Activated T-helper 1 cell treated with anti-CD3 and anti-CD28 coated beads, Interleukin-12 subunit alpha, Interleukin-12 subunit beta, Interleukin-2, Interleukin-4 antibody, amounts not matched to agents 30 ng/mL and 10 ng/mL and 1 ng/mL, durations not matched to agents 14 hours and 24 hours and 36 hours (primary cell): Measurements from ENCODE around the gene CUL1. TPM values are rescaled to one million over a fixed set of nuclear protein-coding genes. Genes with fewer than 3 reads are reported as not detected.

Source experiments
- DNase-seq: peaks from one replicate; pipeline ENCODE4 v3.0.0; 2021; ENCODE audit warnings: low spot score
- H3K27ac Mint-ChIP-seq: one replicate; pipeline ENCODE4 v1.8.0; 2021; ENCODE audit warnings: mild to moderate bottlenecking, mixed read lengths
- H3K27me3 Mint-ChIP-seq: one replicate; pipeline ENCODE4 v1.8.0; 2022; ENCODE audit warnings: mild to moderate bottlenecking, moderate library complexity, mixed read lengths; ENCODE audit not compliant: insufficient read depth
- H3K36me3 Mint-ChIP-seq: one replicate; pipeline ENCODE4 v1.8.0; 2021; ENCODE audit warnings: low read depth, mixed read lengths
- H3K4me1 Mint-ChIP-seq: one replicate; pipeline ENCODE4 v1.8.0; 2021; ENCODE audit warnings: low read depth, mixed read lengths
- H3K4me3 Mint-ChIP-seq: one replicate; pipeline ENCODE4 v1.8.0; 2021; ENCODE audit warnings: mild to moderate bottlenecking, moderate library complexity, mixed read lengths
- H3K9me3 Mint-ChIP-seq: one replicate; pipeline ENCODE4 v1.8.0; 2021; ENCODE audit warnings: mixed read lengths
- intact Hi-C: fragments of 100-400 bp; cut with micrococcal nuclease; formaldehyde crosslinking; loops from one replicate; pipeline ENCODE4 v1.15.1; 2024
- total RNA-seq: library from RNA; stranded (reverse); gene quantifications from 2 replicates; pipeline ENCODE4 v1.2.3, GENCODE V29; 2022

The CUL1 gene
- total RNA-seq, 1 donor from 2014 or later: 79.3 TPM

- no peaks in the 10 kb centered on the region for H3K27me3 Mint-ChIP-seq
- peaks cover 14% of the 10 kb centered on the region for H3K36me3 Mint-ChIP-seq
- H3K4me3 Mint-ChIP-seq: no peak overlapping the region
- no peak for DNase-seq
- peaks cover 63% of the 10 kb centered on the region for H3K4me1 Mint-ChIP-seq
- H3K9me3 Mint-ChIP-seq: peaks cover 2% of the 10 kb centered on the region
- intact Hi-C loops: no loop called here
- H3K27ac Mint-ChIP-seq: peak overlapping the region; percentile 69
These were observed 12.7 kb downstream of the CUL1 start for GRCh38 chr7:148711191-148712102.

DNA sequence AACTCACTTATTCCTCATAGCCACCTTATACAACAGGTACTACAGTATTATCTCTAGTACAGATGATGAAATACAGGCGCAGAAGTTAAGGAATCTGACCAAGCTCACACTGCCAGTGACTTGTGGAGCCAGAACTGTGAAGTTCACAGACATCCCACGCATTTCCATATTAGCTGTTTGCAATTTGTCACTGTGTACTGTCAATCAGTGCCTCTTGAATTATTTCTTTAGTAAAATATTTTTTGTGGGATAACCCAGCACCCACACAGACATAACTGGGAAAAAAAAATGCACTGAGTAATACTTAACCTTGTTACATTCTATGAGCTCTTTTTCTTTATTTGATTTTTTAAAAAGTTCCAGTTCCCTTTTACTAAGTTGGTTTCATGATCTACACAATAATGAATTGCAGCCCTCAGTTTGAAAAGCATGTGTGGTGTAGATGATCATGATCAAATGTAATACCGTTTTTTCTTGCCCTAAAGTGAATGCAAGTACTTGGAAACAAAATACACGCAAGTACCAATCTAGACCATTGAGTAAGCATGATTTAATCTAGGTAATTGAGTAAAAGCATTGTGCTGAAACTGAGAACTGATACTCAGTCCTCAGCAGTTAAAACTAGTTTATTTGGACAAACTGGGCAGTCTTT lies 14.1 kb downstream of the CUL1 start:
- peaks cover 21% of the 10 kb centered on the region for H3K36me3 Mint-ChIP-seq
- H3K9me3 Mint-ChIP-seq: peaks cover 6% of the 10 kb centered on the region
- no peak for DNase-seq
- no peaks in the 10 kb centered on the region for H3K27me3 Mint-ChIP-seq
- intact Hi-C loops: no loop called here
- H3K4me3 Mint-ChIP-seq: no peak overlapping the region
- H3K4me1 Mint-ChIP-seq: peaks cover 58% of the 10 kb centered on the region
- H3K27ac Mint-ChIP-seq: no peak overlapping the region

DNA sequence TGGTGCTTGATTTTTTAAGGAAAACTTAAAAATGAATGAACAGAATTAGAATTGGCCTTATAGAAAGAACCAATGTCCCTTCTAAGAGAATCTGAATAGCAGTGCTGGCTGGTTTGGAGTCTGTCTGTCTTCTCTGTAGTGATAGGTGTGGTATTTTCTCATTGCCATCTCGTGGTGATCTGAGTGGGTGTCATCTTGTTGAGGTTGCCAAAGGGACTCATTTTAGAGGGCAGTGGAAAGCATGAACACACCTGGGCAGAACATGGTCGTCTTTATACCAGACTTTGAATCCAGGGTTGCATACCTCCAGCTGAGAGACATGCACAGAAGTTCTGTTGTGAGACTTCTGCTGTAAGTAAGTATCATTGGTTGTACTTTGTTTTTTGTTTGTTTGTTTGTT lies 15.8 kb downstream of the CUL1 start:
- intact Hi-C loops: no loop called here

GRCh38 chr7:148715027-148715426 lies 16.3 kb downstream of the CUL1 start:
- H3K36me3 Mint-ChIP-seq: peaks cover 24% of the 10 kb centered on the region
- intact Hi-C loops: no loop called here

More for the DNA sequence above, 15.8 kb downstream of the CUL1 start:
- Mint-ChIP-seq H3K4me3 (no peak overlapping the region), H3K9me3 (peaks cover 6% of the 10 kb centered on the region), H3K27ac (no peak overlapping the region), H3K36me3 (peaks cover 24% of the 10 kb centered on the region), H3K4me1 (peaks cover 59% of the 10 kb centered on the region), H3K27me3 (no peaks in the 10 kb centered on the region)
- no peak for DNase-seq

GRCh38 chr7:148717266-148717793 lies 18.6 kb downstream of the CUL1 start:
- DNase-seq: no peak
- Mint-ChIP-seq H3K27me3 (no peaks in the 10 kb centered on the region), H3K27ac (no peak overlapping the region), H3K4me3 (no peak overlapping the region), H3K4me1 (peaks cover 71% of the 10 kb centered on the region), H3K9me3 (peaks cover 6% of the 10 kb centered on the region), H3K36me3 (peaks cover 21% of the 10 kb centered on the region)
- intact Hi-C loops: no loop called here

More at GRCh38 chr7:148715027-148715426, 16.3 kb downstream of the CUL1 start:
- peaks cover 6% of the 10 kb centered on the region for H3K9me3 Mint-ChIP-seq
- no peaks in the 10 kb centered on the region for H3K27me3 Mint-ChIP-seq
- peaks cover 64% of the 10 kb centered on the region for H3K4me1 Mint-ChIP-seq
- H3K4me3 Mint-ChIP-seq: no peak overlapping the region
- DNase-seq: no peak
- no peak overlapping the region for H3K27ac Mint-ChIP-seq

DNA sequence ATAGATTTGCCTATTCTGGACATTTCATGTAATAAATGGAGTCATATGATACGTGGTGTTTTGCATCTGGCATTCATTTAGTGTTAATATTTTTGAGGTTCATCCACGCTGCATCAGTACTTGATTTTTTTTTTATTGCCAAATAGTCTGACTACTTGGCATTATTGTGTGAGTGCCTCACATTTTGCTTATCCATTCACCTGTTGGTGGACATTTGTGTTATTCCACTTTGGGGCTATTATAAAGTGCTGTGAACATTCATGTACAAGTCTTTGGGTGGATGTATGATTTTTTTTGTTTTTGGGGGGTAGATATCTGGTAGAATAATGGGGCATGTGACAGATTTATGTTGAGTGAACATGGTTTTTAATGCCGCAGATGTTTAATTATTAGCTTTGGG lies 19.7 kb downstream of the CUL1 start:
- H3K36me3 Mint-ChIP-seq: peaks cover 17% of the 10 kb centered on the region
- H3K27me3 Mint-ChIP-seq: no peaks in the 10 kb centered on the region
- H3K27ac Mint-ChIP-seq: no peak overlapping the region
- H3K9me3 Mint-ChIP-seq: peaks cover 6% of the 10 kb centered on the region
- no peak overlapping the region for H3K4me3 Mint-ChIP-seq
- intact Hi-C loops: no loop called here
- peaks cover 74% of the 10 kb centered on the region for H3K4me1 Mint-ChIP-seq
- no peak for DNase-seq

DNA sequence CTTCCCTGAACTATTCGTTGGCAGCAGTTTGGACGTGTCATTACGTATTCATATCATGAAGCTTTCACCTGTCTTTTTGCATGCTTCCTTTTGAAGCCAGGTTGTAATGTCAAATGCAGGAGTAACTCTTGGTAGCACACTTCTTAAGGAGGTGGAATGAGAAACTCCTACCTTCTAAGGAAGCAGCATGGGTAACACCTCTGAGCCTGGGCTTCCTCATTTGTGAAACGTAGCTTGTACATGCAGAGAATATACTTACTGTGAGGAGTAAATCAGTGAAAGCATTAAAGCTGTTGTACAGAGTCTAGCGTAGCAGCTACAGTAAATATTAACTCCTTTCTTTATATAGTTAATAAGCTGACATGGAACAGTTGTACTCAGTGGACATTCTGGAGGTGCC lies 21.1 kb downstream of the CUL1 start:
- Mint-ChIP-seq H3K4me1 (peaks cover 79% of the 10 kb centered on the region), H3K36me3 (peaks cover 14% of the 10 kb centered on the region), H3K27me3 (no peaks in the 10 kb centered on the region), H3K4me3 (no peak overlapping the region), H3K27ac (no peak overlapping the region), H3K9me3 (peaks cover 6% of the 10 kb centered on the region)
- DNase-seq: no peak
- intact Hi-C loops: no loop called here

DNA sequence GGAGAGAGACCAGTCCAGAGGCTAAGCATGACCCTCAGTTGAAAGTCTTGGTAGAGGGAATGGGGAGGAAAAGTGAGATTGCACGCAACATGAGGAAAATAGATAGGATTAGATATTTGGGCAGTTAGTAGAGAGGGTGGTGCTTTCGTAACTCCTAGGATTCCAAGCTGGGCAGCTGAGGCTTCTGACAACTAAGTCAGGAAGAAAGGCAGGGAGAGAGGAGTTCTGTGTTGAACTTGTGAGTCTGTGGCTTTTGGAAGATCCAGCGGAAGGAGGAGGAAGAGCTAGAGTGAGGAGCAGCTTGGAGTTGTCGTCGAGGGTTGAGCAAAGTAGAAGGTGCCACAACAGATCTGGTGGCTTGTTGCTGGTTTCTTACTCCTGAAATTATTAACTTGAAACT lies 21.8 kb downstream of the CUL1 start:
- DNase-seq: no peak
- Mint-ChIP-seq H3K27ac (no peak overlapping the region), H3K4me1 (peaks cover 79% of the 10 kb centered on the region), H3K36me3 (peaks cover 12% of the 10 kb centered on the region), H3K27me3 (no peaks in the 10 kb centered on the region), H3K9me3 (peaks cover 6% of the 10 kb centered on the region), H3K4me3 (no peak overlapping the region)
- intact Hi-C loops: no loop called here

- no peaks in the 10 kb centered on the region for H3K27me3 Mint-ChIP-seq
- H3K4me1 Mint-ChIP-seq: peaks cover 83% of the 10 kb centered on the region
- intact Hi-C loops: no loop called here
- no peak overlapping the region for H3K4me3 Mint-ChIP-seq
- peaks cover 4% of the 10 kb centered on the region for H3K9me3 Mint-ChIP-seq
- DNase-seq: no peak
- H3K36me3 Mint-ChIP-seq: peaks cover 12% of the 10 kb centered on the region
- H3K27ac Mint-ChIP-seq: no peak overlapping the region
These were observed 22.7 kb downstream of the CUL1 start for GRCh38 chr7:148721390-148721789.

- no peaks in the 10 kb centered on the region for H3K9me3 Mint-ChIP-seq
These were observed 23.9 kb downstream of the CUL1 start for GRCh38 chr7:148722340-148723165.

DNA sequence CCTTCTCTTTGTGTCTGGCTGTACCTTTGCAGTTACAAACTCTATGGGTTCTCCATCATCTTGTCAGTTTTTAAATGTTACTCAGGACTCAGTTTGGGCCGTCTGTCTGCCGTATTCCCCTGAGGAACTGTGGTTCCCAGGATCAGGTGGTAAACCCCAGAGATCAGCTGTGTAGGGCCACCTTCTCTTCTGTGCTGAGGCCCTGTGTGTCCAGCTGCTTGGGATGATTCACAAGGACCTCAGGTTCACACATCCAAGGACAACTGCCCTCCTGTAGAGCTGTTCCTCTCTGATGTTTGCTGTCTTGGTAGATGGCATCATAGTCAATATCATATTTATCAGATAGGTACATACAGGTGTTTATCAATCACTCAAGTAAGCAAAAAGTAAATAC lies 24.5 kb downstream of the CUL1 start:
- Mint-ChIP-seq H3K36me3 (peaks cover 7% of the 10 kb centered on the region), H3K27me3 (no peaks in the 10 kb centered on the region), H3K9me3 (no peaks in the 10 kb centered on the region), H3K27ac (no peak overlapping the region), H3K4me3 (no peak overlapping the region), H3K4me1 (peaks cover 85% of the 10 kb centered on the region)
- intact Hi-C loops: no loop called here
- DNase-seq: no peak

More at GRCh38 chr7:148722340-148723165, 23.9 kb downstream of the CUL1 start:
- peaks cover 85% of the 10 kb centered on the region for H3K4me1 Mint-ChIP-seq
- intact Hi-C loops: no loop called here
- peaks cover 6% of the 10 kb centered on the region for H3K36me3 Mint-ChIP-seq
- no peak for DNase-seq
- peak overlapping the region; percentile 18 for H3K27ac Mint-ChIP-seq
- no peaks in the 10 kb centered on the region for H3K27me3 Mint-ChIP-seq
- no peak overlapping the region for H3K4me3 Mint-ChIP-seq

DNA sequence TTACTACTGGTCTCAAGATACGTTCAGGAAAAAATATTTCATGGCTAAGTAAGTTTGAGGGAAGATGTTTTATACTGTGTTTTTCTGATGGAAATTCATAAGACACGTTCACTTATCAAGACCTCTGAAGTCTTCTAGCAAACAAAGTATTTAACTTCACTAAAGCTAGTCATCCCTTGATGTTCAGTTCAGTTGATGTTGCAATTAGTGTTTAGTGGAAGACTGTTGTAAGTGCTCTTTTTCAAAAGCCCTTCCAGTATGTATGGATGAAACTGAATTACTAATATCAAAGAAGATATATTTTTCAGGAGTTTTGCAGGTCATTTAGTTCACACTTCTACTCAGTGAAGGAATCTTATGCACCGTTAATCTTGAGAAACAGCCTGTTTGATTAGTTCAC lies 25.1 kb downstream of the CUL1 start:
- no peak for DNase-seq
- H3K4me1 Mint-ChIP-seq: peaks cover 83% of the 10 kb centered on the region
- no peaks in the 10 kb centered on the region for H3K27me3 Mint-ChIP-seq
- peaks cover 6% of the 10 kb centered on the region for H3K36me3 Mint-ChIP-seq
- intact Hi-C loops: no loop called here
- no peak overlapping the region for H3K4me3 Mint-ChIP-seq
- no peaks in the 10 kb centered on the region for H3K9me3 Mint-ChIP-seq
- H3K27ac Mint-ChIP-seq: no peak overlapping the region
